ENCODE data around the gene TOGARAM2. TPM values are rescaled to one million over a fixed set of nuclear protein-coding genes. Genes with fewer than 3 reads are reported as not detected.

The TOGARAM2 gene
- total RNA-seq, 2 donors from 2014 or later, result 0.86 to 4.2 TPM

DNA sequence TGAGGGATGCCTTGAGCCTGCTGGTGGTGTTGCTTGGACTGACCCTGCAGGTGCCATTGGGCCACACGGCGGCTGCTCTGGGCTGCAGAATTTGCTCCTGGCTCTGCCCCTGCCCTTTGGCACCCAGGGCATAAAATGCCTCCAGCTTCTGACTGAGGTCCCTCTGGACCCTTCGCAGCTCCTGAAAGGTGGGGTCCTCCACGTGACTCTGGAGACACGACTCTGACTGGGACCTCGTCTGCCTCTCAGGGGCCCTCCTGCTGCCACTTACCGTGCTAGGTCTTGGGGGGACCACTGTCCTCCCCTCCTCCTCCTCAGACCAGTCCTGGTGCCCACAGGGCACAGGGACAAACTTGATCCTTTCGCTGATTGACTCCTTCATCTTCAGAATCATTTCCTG, 91.2 kb downstream of the TOGARAM2 start:
- TF ChIP-seq, protein P1, sequence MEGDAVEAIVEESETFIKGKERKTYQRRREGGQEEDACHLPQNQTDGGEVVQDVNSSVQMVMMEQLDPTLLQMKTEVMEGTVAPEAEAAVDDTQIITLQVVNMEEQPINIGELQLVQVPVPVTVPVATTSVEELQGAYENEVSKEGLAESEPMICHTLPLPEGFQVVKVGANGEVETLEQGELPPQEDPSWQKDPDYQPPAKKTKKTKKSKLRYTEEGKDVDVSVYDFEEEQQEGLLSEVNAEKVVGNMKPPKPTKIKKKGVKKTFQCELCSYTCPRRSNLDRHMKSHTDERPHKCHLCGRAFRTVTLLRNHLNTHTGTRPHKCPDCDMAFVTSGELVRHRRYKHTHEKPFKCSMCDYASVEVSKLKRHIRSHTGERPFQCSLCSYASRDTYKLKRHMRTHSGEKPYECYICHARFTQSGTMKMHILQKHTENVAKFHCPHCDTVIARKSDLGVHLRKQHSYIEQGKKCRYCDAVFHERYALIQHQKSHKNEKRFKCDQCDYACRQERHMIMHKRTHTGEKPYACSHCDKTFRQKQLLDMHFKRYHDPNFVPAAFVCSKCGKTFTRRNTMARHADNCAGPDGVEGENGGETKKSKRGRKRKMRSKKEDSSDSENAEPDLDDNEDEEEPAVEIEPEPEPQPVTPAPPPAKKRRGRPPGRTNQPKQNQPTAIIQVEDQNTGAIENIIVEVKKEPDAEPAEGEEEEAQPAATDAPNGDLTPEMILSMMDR (conservative IDR thresholded peaks at IDR 0.05), result no peak
- Histone ChIP-seq H3K4me3 (ENCODE audit: low read length) (no peak overlapping the region), H3K27me3 (ENCODE audit: control insufficient read depth, insufficient read depth, low read length, poor library complexity, severe bottlenecking) (no peaks in the 10 kb centered on the region), H3K36me3 (ENCODE audit: control insufficient read depth, insufficient read depth, low read length) (no peaks in the 10 kb centered on the region), H3K4me1 (ENCODE audit: control insufficient read depth, insufficient read depth, low read length) (peaks cover 11% of the 10 kb centered on the region), H3K9ac (ENCODE audit: extremely low read depth, low read length, poor library complexity, severe bottlenecking) (no peak overlapping the region), H3K9me3 (ENCODE audit: control insufficient read depth, low read length) (no peaks in the 10 kb centered on the region), H3K27ac (ENCODE audit: low read depth, low read length) (no peak overlapping the region)
- no peaks in the 10 kb centered on the region for H3K36me3 Mint-ChIP-seq (ENCODE audit: low read depth)
- no peak overlapping the region for H3K27ac Mint-ChIP-seq
- H3K4me3 Mint-ChIP-seq, result no peak overlapping the region
- WGBS, 2 experiments (ENCODE audit: insufficient coverage in 1 of 2, insufficient read length in 1 of 2), result 93% methylated on average over 6 to 8 of the region's 8 CpGs
- peaks cover 22% of the 10 kb centered on the region for H3K4me1 Mint-ChIP-seq
- DNase-seq, result no peak
- H3K9me3 Mint-ChIP-seq, result no peaks in the 10 kb centered on the region
- H3K27me3 Mint-ChIP-seq (ENCODE audit: insufficient read depth), result peaks cover 12% of the 10 kb centered on the region

DNA sequence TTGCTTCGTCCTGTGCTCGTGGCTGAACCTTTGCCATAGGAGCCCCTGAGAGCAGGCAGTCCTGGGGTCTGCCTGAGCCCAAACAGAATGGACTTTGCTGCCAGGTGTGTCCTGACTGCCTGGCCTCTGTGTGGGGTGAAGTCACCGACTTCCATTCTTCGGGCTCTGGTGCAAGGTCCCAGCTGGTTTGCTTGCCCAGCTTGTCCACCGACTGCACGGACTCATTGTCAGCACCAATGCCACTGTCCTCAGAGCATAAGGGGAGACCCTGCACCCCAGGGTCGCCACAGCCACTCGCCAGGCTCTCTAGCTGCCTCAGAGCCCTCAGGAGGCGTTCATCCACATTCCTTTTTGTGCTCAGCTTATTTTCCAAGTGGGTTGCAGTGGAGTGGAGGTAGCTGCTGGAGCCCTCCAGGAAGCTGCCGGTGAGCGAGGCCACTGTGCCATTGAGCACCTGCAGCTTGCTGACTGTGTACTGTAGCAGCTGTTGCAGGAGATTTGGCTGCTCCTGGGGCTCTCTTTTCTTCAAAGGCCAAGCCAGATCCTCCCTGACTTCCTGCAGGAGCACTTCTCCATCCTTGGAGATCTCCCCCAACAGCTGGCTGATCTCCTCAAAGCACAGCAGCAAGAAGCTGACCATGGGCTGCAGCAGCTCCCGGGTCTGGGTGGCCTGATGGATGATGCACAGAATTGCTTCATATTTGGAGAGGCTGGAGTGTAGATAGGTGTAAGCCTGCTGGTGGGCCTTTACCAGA, 92.0 kb downstream of the TOGARAM2 start:
- Histone ChIP-seq H3K4me3 (ENCODE audit: low read length) (no peak overlapping the region), H3K9me3 (ENCODE audit: control insufficient read depth, low read length) (peaks cover 1% of the 10 kb centered on the region), H3K27me3 (ENCODE audit: control insufficient read depth, insufficient read depth, low read length, poor library complexity, severe bottlenecking) (no peaks in the 10 kb centered on the region), H3K36me3 (ENCODE audit: control insufficient read depth, insufficient read depth, low read length) (no peaks in the 10 kb centered on the region), H3K9ac (ENCODE audit: extremely low read depth, low read length, poor library complexity, severe bottlenecking) (no peak overlapping the region), H3K4me1 (ENCODE audit: control insufficient read depth, insufficient read depth, low read length) (peaks cover 11% of the 10 kb centered on the region), H3K27ac (ENCODE audit: low read depth, low read length) (no peak overlapping the region)
- TF ChIP-seq, protein P1 (conservative IDR thresholded peaks at IDR 0.05), result no peak
- H3K4me1 Mint-ChIP-seq, result peaks cover 22% of the 10 kb centered on the region
- no peak overlapping the region for H3K27ac Mint-ChIP-seq
- no peaks in the 10 kb centered on the region for H3K36me3 Mint-ChIP-seq (ENCODE audit: low read depth)
- no peaks in the 10 kb centered on the region for H3K9me3 Mint-ChIP-seq
- H3K27me3 Mint-ChIP-seq (ENCODE audit: insufficient read depth), result peaks cover 12% of the 10 kb centered on the region
- WGBS, 2 experiments (ENCODE audit: insufficient coverage in 1 of 2, insufficient read length in 1 of 2), result 93 to 96% methylated on average over 10 to 12 of the region's 12 CpGs
- no peak overlapping the region for H3K4me3 Mint-ChIP-seq
- DNase-seq, result no peak

DNA sequence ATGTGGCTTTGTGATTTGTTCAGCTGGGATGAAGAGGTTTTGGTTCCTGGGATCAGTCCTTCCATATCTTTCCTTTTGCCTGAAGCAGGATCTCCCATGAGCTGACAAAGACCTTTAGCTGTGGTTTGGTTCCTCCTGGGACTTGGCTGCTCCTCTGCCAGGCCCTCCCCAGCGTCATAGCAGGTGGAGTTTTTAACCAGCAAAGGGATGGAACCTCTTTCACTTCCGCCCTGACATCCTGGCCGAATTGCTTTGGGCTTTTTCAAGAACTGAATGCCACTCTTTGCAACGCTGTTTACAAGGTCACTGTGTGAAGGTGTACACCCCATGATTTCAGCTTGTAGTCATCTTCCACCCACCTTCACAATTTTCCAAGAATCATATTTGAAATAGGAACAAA, 92.8 kb downstream of the TOGARAM2 start:
- DNase-seq, result no peak
- no peak overlapping the region for H3K4me3 ChIP-seq (ENCODE audit: low read length)
- Mint-ChIP-seq H3K36me3 (ENCODE audit: low read depth) (no peaks in the 10 kb centered on the region), H3K4me3 (no peak overlapping the region), H3K27me3 (ENCODE audit: insufficient read depth) (peaks cover 12% of the 10 kb centered on the region), H3K4me1 (peaks cover 22% of the 10 kb centered on the region), H3K27ac (no peak overlapping the region), H3K9me3 (peaks cover under 1% of the 10 kb centered on the region)
- WGBS, 2 experiments (ENCODE audit: insufficient coverage in 1 of 2, insufficient read length in 1 of 2), result 93 to 94% methylated on average over 4 of the region's 4 CpGs
- TF ChIP-seq, protein P1 (conservative IDR thresholded peaks at IDR 0.05), result no peak
- no peak overlapping the region for H3K9ac ChIP-seq (ENCODE audit: extremely low read depth, low read length, poor library complexity, severe bottlenecking)
- H3K4me1 ChIP-seq (ENCODE audit: control insufficient read depth, insufficient read depth, low read length), result peaks cover 11% of the 10 kb centered on the region
- no peak overlapping the region for H3K27ac ChIP-seq (ENCODE audit: low read depth, low read length)
- H3K27me3 ChIP-seq (ENCODE audit: control insufficient read depth, insufficient read depth, low read length, poor library complexity, severe bottlenecking), result no peaks in the 10 kb centered on the region
- peaks cover 9% of the 10 kb centered on the region for H3K9me3 ChIP-seq (ENCODE audit: control insufficient read depth, low read length)
- no peaks in the 10 kb centered on the region for H3K36me3 ChIP-seq (ENCODE audit: control insufficient read depth, insufficient read depth, low read length)

All from endodermal cell (in vitro differentiated cells).